ENCODE results near the gene SLC22A23.

Gene SLC22A23

DNA sequence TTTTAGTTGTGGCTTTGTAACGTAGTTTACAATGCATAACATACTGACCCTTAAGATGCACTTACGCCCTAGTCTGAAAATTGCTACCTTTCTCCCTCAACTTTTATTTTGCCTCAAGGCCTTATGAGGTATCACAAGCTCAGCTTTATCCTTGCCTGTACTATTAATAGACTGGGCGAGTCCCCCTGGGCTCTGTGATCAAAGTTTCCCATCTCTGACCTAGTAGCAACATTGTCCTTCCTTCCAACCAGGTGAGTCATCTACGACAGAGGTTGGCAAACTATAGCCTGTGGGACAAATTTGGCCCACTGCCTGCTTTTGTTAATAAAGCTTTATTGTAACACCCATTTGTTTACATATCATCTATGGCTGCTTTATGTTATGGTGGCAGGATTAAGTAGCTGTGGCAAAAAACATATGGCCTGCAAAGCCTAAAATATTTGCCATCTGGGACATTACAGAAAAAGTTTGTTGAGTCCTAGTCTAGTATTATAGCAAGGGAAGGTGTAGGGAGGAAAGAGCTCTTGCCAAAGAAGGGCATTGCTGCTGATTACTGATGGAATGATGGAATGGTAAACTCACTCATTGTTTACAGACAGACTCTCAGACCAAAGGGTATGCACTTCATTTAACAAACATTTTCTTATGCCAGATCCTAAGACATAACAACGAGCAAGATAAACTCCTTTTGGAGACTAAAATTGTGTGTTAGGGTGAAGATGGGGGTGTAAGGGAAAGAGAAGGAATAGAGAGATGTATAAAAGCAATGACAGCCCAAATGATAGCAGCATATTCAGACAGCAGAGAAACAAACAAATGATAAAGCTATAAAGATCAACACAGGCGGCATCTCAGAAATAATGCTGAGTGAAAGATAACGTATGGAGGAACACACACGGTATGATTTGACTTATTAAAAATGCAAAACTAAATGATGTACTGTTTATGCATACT is 74.2 kb downstream of the SLC22A23 start (continued):
- TF ChIP-seq, protein P1, sequence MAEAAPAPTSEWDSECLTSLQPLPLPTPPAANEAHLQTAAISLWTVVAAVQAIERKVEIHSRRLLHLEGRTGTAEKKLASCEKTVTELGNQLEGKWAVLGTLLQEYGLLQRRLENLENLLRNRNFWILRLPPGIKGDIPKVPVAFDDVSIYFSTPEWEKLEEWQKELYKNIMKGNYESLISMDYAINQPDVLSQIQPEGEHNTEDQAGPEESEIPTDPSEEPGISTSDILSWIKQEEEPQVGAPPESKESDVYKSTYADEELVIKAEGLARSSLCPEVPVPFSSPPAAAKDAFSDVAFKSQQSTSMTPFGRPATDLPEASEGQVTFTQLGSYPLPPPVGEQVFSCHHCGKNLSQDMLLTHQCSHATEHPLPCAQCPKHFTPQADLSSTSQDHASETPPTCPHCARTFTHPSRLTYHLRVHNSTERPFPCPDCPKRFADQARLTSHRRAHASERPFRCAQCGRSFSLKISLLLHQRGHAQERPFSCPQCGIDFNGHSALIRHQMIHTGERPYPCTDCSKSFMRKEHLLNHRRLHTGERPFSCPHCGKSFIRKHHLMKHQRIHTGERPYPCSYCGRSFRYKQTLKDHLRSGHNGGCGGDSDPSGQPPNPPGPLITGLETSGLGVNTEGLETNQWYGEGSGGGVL (tag by site-specific recombination; IDR thresholded peaks at IDR 0.05) = no peak
- TF ChIP-seq GLIS1 (tag by site-specific recombination; IDR thresholded peaks at IDR 0.05) = no peak
- TF ChIP-seq ZNF747 (tag by site-specific recombination; IDR thresholded peaks at IDR 0.05) = no peak
- TF ChIP-seq, protein P2, sequence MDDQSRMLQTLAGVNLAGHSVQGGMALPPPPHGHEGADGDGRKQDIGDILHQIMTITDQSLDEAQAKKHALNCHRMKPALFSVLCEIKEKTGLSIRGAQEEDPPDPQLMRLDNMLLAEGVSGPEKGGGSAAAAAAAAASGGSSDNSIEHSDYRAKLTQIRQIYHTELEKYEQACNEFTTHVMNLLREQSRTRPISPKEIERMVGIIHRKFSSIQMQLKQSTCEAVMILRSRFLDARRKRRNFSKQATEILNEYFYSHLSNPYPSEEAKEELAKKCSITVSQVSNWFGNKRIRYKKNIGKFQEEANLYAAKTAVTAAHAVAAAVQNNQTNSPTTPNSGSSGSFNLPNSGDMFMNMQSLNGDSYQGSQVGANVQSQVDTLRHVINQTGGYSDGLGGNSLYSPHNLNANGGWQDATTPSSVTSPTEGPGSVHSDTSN (CRISPR knock-in tag; IDR thresholded peaks at IDR 0.05) = no peak
- TF ChIP-seq, protein P3, sequence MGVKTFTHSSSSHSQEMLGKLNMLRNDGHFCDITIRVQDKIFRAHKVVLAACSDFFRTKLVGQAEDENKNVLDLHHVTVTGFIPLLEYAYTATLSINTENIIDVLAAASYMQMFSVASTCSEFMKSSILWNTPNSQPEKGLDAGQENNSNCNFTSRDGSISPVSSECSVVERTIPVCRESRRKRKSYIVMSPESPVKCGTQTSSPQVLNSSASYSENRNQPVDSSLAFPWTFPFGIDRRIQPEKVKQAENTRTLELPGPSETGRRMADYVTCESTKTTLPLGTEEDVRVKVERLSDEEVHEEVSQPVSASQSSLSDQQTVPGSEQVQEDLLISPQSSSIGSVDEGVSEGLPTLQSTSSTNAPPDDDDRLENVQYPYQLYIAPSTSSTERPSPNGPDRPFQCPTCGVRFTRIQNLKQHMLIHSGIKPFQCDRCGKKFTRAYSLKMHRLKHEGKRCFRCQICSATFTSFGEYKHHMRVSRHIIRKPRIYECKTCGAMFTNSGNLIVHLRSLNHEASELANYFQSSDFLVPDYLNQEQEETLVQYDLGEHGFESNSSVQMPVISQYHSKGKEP (tag by site-specific recombination; IDR thresholded peaks at IDR 0.05) = no peak
- TF ChIP-seq ZNF391 (tag by site-specific recombination; IDR thresholded peaks at IDR 0.05; ENCODE audit: borderline replicate concordance, low read depth) = no peak
- peak; percentile 82; the same call in 1 of the 2 replicates for TF ChIP-seq ZNF184 (tag by site-specific recombination; IDR thresholded peaks at IDR 0.05)
- no peak for TF ChIP-seq ZNF626 (tag by site-specific recombination; IDR thresholded peaks at IDR 0.05)
- TF ChIP-seq, protein P4, sequence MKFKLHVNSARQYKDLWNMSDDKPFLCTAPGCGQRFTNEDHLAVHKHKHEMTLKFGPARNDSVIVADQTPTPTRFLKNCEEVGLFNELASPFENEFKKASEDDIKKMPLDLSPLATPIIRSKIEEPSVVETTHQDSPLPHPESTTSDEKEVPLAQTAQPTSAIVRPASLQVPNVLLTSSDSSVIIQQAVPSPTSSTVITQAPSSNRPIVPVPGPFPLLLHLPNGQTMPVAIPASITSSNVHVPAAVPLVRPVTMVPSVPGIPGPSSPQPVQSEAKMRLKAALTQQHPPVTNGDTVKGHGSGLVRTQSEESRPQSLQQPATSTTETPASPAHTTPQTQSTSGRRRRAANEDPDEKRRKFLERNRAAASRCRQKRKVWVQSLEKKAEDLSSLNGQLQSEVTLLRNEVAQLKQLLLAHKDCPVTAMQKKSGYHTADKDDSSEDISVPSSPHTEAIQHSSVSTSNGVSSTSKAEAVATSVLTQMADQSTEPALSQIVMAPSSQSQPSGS (tag by site-specific recombination; IDR thresholded peaks at IDR 0.05; ENCODE audit: low read depth) = no peak
- TF ChIP-seq OSR2 (tag by site-specific recombination; IDR thresholded peaks at IDR 0.05) = peak; percentile 36; the same call in 1 of the 2 replicates
- TF ChIP-seq ZNF2 (tag by site-specific recombination; IDR thresholded peaks at IDR 0.05) = no peak
- TF ChIP-seq ZSCAN23 (tag by site-specific recombination; IDR thresholded peaks at IDR 0.05) = no peak; the same call in 1 of the 2 replicates
- TF ChIP-seq, protein P5, sequence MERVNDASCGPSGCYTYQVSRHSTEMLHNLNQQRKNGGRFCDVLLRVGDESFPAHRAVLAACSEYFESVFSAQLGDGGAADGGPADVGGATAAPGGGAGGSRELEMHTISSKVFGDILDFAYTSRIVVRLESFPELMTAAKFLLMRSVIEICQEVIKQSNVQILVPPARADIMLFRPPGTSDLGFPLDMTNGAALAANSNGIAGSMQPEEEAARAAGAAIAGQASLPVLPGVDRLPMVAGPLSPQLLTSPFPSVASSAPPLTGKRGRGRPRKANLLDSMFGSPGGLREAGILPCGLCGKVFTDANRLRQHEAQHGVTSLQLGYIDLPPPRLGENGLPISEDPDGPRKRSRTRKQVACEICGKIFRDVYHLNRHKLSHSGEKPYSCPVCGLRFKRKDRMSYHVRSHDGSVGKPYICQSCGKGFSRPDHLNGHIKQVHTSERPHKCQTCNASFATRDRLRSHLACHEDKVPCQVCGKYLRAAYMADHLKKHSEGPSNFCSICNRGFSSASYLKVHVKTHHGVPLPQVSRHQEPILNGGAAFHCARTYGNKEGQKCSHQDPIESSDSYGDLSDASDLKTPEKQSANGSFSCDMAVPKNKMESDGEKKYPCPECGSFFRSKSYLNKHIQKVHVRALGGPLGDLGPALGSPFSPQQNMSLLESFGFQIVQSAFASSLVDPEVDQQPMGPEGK (tag by site-specific recombination; IDR thresholded peaks at IDR 0.05) = no peak
- no peak for TF ChIP-seq ZNF37A (tag by site-specific recombination; IDR thresholded peaks at IDR 0.05)
- TF ChIP-seq ZNF701 (tag by site-specific recombination; IDR thresholded peaks at IDR 0.05) = no peak
- TF ChIP-seq ZNF707 (tag by site-specific recombination; IDR thresholded peaks at IDR 0.05) = no peak
- no peak for TF ChIP-seq ZNF660 (tag by site-specific recombination; IDR thresholded peaks at IDR 0.05)
- TF ChIP-seq ZNF501 (tag by site-specific recombination; IDR thresholded peaks at IDR 0.05) = no peak
- TF ChIP-seq ZNF350 (tag by site-specific recombination; IDR thresholded peaks at IDR 0.05) = no peak
- TF ChIP-seq ZNF324 (tag by site-specific recombination; IDR thresholded peaks at IDR 0.05) = peak; percentile 60; the same call in 1 of the 2 replicates
- TF ChIP-seq ZBTB17 (tag by site-specific recombination; IDR thresholded peaks at IDR 0.05) = peak; percentile 82
- TF ChIP-seq ZNF416 (tag by site-specific recombination; IDR thresholded peaks at IDR 0.05) = no peak
- TF ChIP-seq MYNN (tag by site-specific recombination; IDR thresholded peaks at IDR 0.05; ENCODE audit: borderline replicate concordance) = no peak
- TF ChIP-seq ZNF433 (tag by site-specific recombination; IDR thresholded peaks at IDR 0.05; ENCODE audit: low read depth) = no peak
- TF ChIP-seq KLF8 (tag by site-specific recombination; IDR thresholded peaks at IDR 0.05) = peak; percentile 77
- TF ChIP-seq EGR2 (tag by site-specific recombination; IDR thresholded peaks at IDR 0.05; ENCODE audit: low read depth) = no peak
- no peak for TF ChIP-seq ZNF112 (tag by site-specific recombination; IDR thresholded peaks at IDR 0.05)
- TF ChIP-seq, protein P6, sequence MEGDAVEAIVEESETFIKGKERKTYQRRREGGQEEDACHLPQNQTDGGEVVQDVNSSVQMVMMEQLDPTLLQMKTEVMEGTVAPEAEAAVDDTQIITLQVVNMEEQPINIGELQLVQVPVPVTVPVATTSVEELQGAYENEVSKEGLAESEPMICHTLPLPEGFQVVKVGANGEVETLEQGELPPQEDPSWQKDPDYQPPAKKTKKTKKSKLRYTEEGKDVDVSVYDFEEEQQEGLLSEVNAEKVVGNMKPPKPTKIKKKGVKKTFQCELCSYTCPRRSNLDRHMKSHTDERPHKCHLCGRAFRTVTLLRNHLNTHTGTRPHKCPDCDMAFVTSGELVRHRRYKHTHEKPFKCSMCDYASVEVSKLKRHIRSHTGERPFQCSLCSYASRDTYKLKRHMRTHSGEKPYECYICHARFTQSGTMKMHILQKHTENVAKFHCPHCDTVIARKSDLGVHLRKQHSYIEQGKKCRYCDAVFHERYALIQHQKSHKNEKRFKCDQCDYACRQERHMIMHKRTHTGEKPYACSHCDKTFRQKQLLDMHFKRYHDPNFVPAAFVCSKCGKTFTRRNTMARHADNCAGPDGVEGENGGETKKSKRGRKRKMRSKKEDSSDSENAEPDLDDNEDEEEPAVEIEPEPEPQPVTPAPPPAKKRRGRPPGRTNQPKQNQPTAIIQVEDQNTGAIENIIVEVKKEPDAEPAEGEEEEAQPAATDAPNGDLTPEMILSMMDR (tag by site-specific recombination; IDR thresholded peaks at IDR 0.05) = no peak
- TF ChIP-seq SP2 (tag by site-specific recombination; IDR thresholded peaks at IDR 0.05) = no peak
